Karpas-422 (cell line): ENCODE data around the gene CHRD. TPM values are rescaled to one million over a fixed set of nuclear protein-coding genes. Genes with fewer than 3 reads are reported as not detected.
A peak's percentile ranks its signal among the peaks of the same experiment; 100 is the strongest.

Source experiments
- DNase-seq: peaks from one replicate; pipeline ENCODE4 v3.0.0-alpha.2; 2015
- H2AFZ ChIP-seq: fragments of 200-600 bp; sonication (generic); 2 replicates; pipeline ENCODE4 v1.6.1; 2014; ENCODE audit warnings: antibody characterized with exemption, low read length, mixed read lengths
- H3K27ac ChIP-seq: fragments of 200-600 bp; sonication (generic); 2 replicates; pipeline ENCODE4 v1.5.1; 2014; ENCODE audit warnings: mild to moderate bottlenecking, low read length, moderate library complexity
- H3K27me3 ChIP-seq: fragments of 200-600 bp; sonication (generic); 2 replicates; pipeline ENCODE4 v1.6.1; 2014; ENCODE audit warnings: low read length, mixed read lengths
- H3K36me3 ChIP-seq: fragments of 200-600 bp; sonication (generic); 2 replicates; pipeline ENCODE4 v1.6.1; 2014; ENCODE audit warnings: low read length, mixed read lengths; ENCODE audit not compliant: insufficient read depth
- H3K4me1 ChIP-seq: fragments of 200-600 bp; sonication (generic); 2 replicates; pipeline ENCODE4 v1.6.1; 2014; ENCODE audit warnings: mild to moderate bottlenecking, low read length, mixed read lengths
- H3K4me2 ChIP-seq: fragments of 200-600 bp; sonication (generic); 2 replicates; pipeline ENCODE4 v1.6.1; 2014; ENCODE audit warnings: low read length, low read depth, mild to moderate bottlenecking; ENCODE audit not compliant: poor library complexity, severe bottlenecking
- H3K4me3 ChIP-seq: fragments of 200-600 bp; sonication (generic); 2 replicates; pipeline ENCODE4 v1.5.1; 2014; ENCODE audit warnings: mild to moderate bottlenecking, antibody characterized with exemption, low read length, mixed read lengths
- H3K79me2 ChIP-seq: fragments of 200-600 bp; sonication (generic); 2 replicates; pipeline ENCODE4 v1.6.1; 2014; ENCODE audit warnings: mild to moderate bottlenecking, low read length, mixed read lengths
- H3K9ac ChIP-seq: fragments of 200-600 bp; sonication (generic); 2 replicates; pipeline ENCODE4 v1.6.0; 2014; ENCODE audit warnings: low read length
- H3K9me2 ChIP-seq: fragments of 200-600 bp; sonication (generic), shearing (Covaris generic); replicated peaks from 2 replicates; pipeline ENCODE4 v1.6.0; 2014; ENCODE audit warnings: mild to moderate bottlenecking, low read length, moderate library complexity; ENCODE audit not compliant: insufficient read depth
- H3K9me3 ChIP-seq: fragments of 300-700, 200-600 bp; sonication (generic); 2 replicates; pipeline ENCODE4 v1.6.1; 2014; ENCODE audit warnings: low read length, mixed read lengths
- H4K20me1 ChIP-seq: fragments of 200-600 bp; sonication (generic); 2 replicates; pipeline ENCODE4 v1.6.1; 2014; ENCODE audit warnings: mild to moderate bottlenecking, antibody characterized with exemption, low read length, low read depth; ENCODE audit not compliant: insufficient read depth
- total RNA-seq: library from RNA; depleted of rRNA; stranded (reverse); fragments of >200 nt; shearing (Covaris generic); gene quantifications from 2 replicates; pipeline ENCODE4 v1.2.3, GENCODE V29; 2014; ENCODE audit warnings: low replicate concordance

CHRD gene
- total RNA-seq, 1 experiment from 2014 or later = 17.7 TPM

GRCh38 chr3:184405075-184406030 lies 25.5 kb downstream of the CHRD start:
- no peak overlapping the region for H3K9ac ChIP-seq
- no peaks in the 10 kb centered on the region for H3K36me3 ChIP-seq
- no peaks in the 10 kb centered on the region for H3K9me2 ChIP-seq
- H4K20me1 ChIP-seq = no peaks in the 10 kb centered on the region
- no peak overlapping the region for H3K4me2 ChIP-seq
- 0 out of 2 replicates have a peak, but pooled peaks cover 2% of the 10 kb centered on the region for H3K27me3 ChIP-seq
- no peak for DNase-seq
- H3K4me1 ChIP-seq = peaks cover 4% of the 10 kb centered on the region; the same call in 1 of the 2 replicates
- no peak overlapping the region for H3K4me3 ChIP-seq
- H3K9me3 ChIP-seq = no peaks in the 10 kb centered on the region
- no peaks in the 10 kb centered on the region for H3K79me2 ChIP-seq
- H3K27ac ChIP-seq = no peak overlapping the region
- H2AFZ ChIP-seq = no peak overlapping the region

GRCh38 chr3:184409331-184409926 lies 29.6 kb downstream of the CHRD start:
- H3K9me2 ChIP-seq = no peaks in the 10 kb centered on the region
- H3K4me3 ChIP-seq = no peak overlapping the region
- no peaks in the 10 kb centered on the region for H4K20me1 ChIP-seq
- H3K36me3 ChIP-seq = no peaks in the 10 kb centered on the region
- no peaks in the 10 kb centered on the region for H3K9me3 ChIP-seq
- no peak overlapping the region for H3K4me2 ChIP-seq
- no peaks in the 10 kb centered on the region for H3K79me2 ChIP-seq
- DNase-seq = no peak
- H2AFZ ChIP-seq = no peak overlapping the region
- H3K4me1 ChIP-seq = peaks cover 4% of the 10 kb centered on the region; the same call in 1 of the 2 replicates
- no peak overlapping the region for H3K9ac ChIP-seq
- H3K27ac ChIP-seq = no peak overlapping the region
- no peaks in the 10 kb centered on the region for H3K27me3 ChIP-seq

DNA sequence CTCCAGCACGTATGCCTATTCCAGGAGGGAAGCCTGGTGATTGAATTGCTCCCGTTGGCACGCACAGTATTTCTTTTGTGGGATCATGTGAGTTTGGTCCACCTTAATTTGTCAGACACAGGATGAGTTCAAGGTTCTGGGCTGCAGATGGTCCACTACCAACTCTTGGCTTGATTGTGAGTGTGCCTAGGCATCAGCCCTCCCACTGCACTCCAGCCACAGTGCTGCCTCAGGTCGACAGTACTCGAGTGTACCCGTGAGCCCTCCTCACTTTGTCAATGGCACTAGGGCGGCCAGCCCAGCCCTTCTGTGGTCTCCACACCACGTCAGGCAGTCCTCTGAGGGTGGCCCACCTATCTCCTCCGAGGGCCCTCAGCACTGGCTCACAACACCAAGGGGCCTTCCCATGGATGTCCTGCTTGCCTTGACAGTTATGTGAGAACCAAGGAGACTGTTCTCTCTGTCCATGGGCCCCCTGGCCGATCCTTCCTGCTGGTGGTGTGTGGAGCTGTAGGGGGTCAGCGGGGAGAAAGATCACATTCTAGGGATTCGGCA lies 30.2 kb downstream of the CHRD start:
- no peaks in the 10 kb centered on the region for H3K9me2 ChIP-seq
- H4K20me1 ChIP-seq = no peaks in the 10 kb centered on the region
- H3K27ac ChIP-seq = no peak overlapping the region
- H3K4me3 ChIP-seq = no peak overlapping the region
- no peaks in the 10 kb centered on the region for H3K27me3 ChIP-seq
- H3K4me2 ChIP-seq = no peak overlapping the region
- DNase-seq = no peak
- no peaks in the 10 kb centered on the region for H3K9me3 ChIP-seq
- H3K4me1 ChIP-seq = peaks cover 4% of the 10 kb centered on the region; the same call in 1 of the 2 replicates
- no peak overlapping the region for H3K9ac ChIP-seq
- H3K36me3 ChIP-seq = no peaks in the 10 kb centered on the region
- no peaks in the 10 kb centered on the region for H3K79me2 ChIP-seq
- no peak overlapping the region for H2AFZ ChIP-seq

GRCh38 chr3:184414418-184415202 lies 34.8 kb downstream of the CHRD start:
- Histone ChIP-seq H3K9me2 (no peaks in the 10 kb centered on the region), H4K20me1 (no peaks in the 10 kb centered on the region; the same call in 1 of the 2 replicates), H2AFZ (no peak overlapping the region), H3K79me2 (no peaks in the 10 kb centered on the region), H3K4me2 (no peak overlapping the region), H3K4me1 (no peaks in the 10 kb centered on the region), H3K27ac (no peak overlapping the region), H3K9ac (no peak overlapping the region), H3K27me3 (no peaks in the 10 kb centered on the region), H3K36me3 (no peaks in the 10 kb centered on the region), H3K4me3 (no peak overlapping the region), H3K9me3 (no peaks in the 10 kb centered on the region)
- DNase-seq = no peak

DNA sequence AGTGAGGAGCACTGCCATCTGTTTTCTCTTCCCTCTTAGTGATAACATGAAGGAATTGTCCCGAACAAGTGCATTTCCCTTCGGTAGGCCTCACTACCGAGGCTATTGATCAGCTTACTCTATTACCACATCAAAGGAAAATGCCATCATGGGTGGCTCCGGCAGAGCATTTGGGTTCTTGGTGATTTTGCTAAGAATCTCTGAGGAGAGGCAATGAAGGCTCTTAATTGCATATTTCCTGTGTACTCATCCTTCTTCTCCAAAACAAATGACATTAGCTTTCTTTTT lies 35.3 kb downstream of the CHRD start:
- no peak overlapping the region for H3K9ac ChIP-seq
- no peaks in the 10 kb centered on the region for H3K9me2 ChIP-seq
- H3K79me2 ChIP-seq = no peaks in the 10 kb centered on the region
- no peaks in the 10 kb centered on the region for H3K27me3 ChIP-seq
- H3K27ac ChIP-seq = no peak overlapping the region
- H3K4me1 ChIP-seq = no peaks in the 10 kb centered on the region
- no peak overlapping the region for H3K4me2 ChIP-seq
- no peaks in the 10 kb centered on the region; the same call in 1 of the 2 replicates for H4K20me1 ChIP-seq
- H3K36me3 ChIP-seq = no peaks in the 10 kb centered on the region
- DNase-seq = no peak
- H3K9me3 ChIP-seq = no peaks in the 10 kb centered on the region
- H2AFZ ChIP-seq = no peak overlapping the region
- H3K4me3 ChIP-seq = no peak overlapping the region

DNA sequence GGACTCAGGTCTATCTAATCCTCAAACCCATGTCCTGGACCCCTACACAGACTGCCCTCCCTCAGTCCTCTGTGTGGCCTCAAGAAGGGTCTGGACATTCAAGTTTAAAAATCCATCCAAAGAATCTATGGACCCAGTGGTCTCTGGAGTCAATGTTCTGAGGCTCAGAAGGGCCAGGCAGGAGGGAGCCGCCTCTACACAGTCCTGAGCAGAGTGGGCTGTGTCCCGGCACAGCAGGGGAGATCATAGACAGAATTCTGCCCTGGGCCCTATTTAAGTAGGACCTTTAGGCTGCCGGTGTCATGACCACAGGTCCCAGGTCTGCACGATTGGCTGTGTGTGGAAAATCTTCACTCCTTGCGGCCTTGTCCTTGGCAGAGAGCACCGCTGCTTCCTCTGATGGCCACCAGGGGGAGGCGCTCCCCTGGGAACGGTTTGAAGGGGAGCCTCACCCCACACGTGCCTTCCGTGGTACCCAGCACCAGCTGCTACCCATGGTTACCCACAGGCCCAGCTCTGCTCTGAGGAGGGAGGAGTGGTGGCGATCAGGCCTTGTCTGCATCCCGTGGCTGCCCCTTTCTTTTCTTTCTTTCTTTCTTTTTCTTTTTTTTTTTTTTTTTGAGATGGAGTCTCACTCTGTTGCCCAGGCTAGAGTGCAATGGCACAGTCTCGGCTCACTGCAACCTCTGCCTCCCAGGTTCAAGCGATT lies 37.9 kb downstream of the CHRD start:
- H3K4me2 ChIP-seq = no peak overlapping the region
- no peaks in the 10 kb centered on the region for H3K4me1 ChIP-seq
- no peak overlapping the region for H3K27ac ChIP-seq
- H4K20me1 ChIP-seq = no peaks in the 10 kb centered on the region; the same call in 1 of the 2 replicates
- H3K9me2 ChIP-seq = no peaks in the 10 kb centered on the region
- no peaks in the 10 kb centered on the region for H3K79me2 ChIP-seq
- H2AFZ ChIP-seq = no peak overlapping the region
- no peak overlapping the region for H3K4me3 ChIP-seq
- DNase-seq = peak; percentile 95
- H3K9me3 ChIP-seq = no peaks in the 10 kb centered on the region
- no peak overlapping the region for H3K9ac ChIP-seq
- H3K36me3 ChIP-seq = no peaks in the 10 kb centered on the region
- H3K27me3 ChIP-seq = 0 out of 2 replicates have a peak, but pooled peaks cover 2% of the 10 kb centered on the region

DNA sequence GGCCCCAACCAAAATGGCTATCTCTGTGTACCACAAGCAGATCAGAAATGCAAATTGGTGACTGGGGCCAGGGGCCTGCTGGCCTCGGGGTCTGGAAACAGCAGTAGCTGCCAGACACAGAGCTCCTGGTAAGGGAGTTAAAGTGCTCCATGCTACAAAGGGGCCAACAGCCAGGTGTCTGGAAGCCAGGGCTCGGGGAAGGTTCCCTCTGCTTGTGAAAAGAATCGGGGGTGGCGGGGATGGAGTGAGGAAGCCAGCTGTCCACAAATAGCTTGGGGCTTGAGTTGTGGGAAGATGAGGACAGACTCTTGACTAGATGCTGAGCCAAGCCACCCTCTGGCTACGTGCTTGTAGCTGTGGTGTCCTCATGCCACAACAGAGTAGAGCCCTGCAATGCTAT lies 39.3 kb downstream of the CHRD start:
- no peaks in the 10 kb centered on the region for H3K9me2 ChIP-seq

More for the DNA sequence above, 39.3 kb downstream of the CHRD start:
- DNase-seq = no peak
- Histone ChIP-seq H2AFZ (no peak overlapping the region), H3K4me3 (no peak overlapping the region), H4K20me1 (no peaks in the 10 kb centered on the region; the same call in 1 of the 2 replicates), H3K36me3 (no peaks in the 10 kb centered on the region), H3K27me3 (0 out of 2 replicates have a peak, but pooled peaks cover 5% of the 10 kb centered on the region), H3K4me2 (no peak overlapping the region), H3K4me1 (no peaks in the 10 kb centered on the region), H3K79me2 (no peaks in the 10 kb centered on the region), H3K9me3 (no peaks in the 10 kb centered on the region), H3K9ac (no peak overlapping the region), H3K27ac (no peak overlapping the region)
